H9 (cell line): ENCODE results near the gene ACCSL. TPM values are rescaled to one million over a fixed set of nuclear protein-coding genes. Genes with fewer than 3 reads are reported as not detected.

Experiments
- DNase-seq: peaks from one replicate; pipeline ENCODE4 v3.0.0-alpha.2; 2017
- H2AFZ ChIP-seq: one replicate; pipeline ENCODE4 v1.6.1; 2013; ENCODE audit warnings: mild to moderate bottlenecking, low read length, control low read depth, moderate library complexity
- H2AK5ac ChIP-seq: 2 replicates; pipeline ENCODE4 v1.6.1; 2013; ENCODE audit warnings: low read length, control low read depth, mixed read lengths; ENCODE audit not compliant: insufficient read length
- H2BK120ac ChIP-seq: one replicate; pipeline ENCODE4 v1.6.1; 2013; ENCODE audit warnings: low read depth, mild to moderate bottlenecking, low read length, control low read depth, inconsistent platforms; ENCODE audit not compliant: poor library complexity, severe bottlenecking
- H2BK12ac ChIP-seq: 2 replicates; pipeline ENCODE4 v1.6.1; 2013; ENCODE audit warnings: low read length, control low read depth, mixed read lengths, low read depth; ENCODE audit not compliant: insufficient read length
- H2BK15ac ChIP-seq: 2 replicates; pipeline ENCODE4 v1.6.1; 2013; ENCODE audit warnings: low read depth, low read length, control low read depth
- H2BK20ac ChIP-seq: one replicate; pipeline ENCODE4 v1.6.1; 2013; ENCODE audit warnings: low read depth, mild to moderate bottlenecking, low read length, control low read depth, inconsistent platforms; ENCODE audit not compliant: poor library complexity, severe bottlenecking
- H2BK5ac ChIP-seq: 2 replicates; pipeline ENCODE4 v1.6.1; 2013; ENCODE audit warnings: low read length, control low read depth, mixed read lengths; ENCODE audit not compliant: insufficient read length
- H3K14ac ChIP-seq: 2 replicates; pipeline ENCODE4 v1.6.1; 2013; ENCODE audit warnings: low read length, control low read depth; ENCODE audit not compliant: insufficient read depth
- H3K18ac ChIP-seq: 2 replicates; pipeline ENCODE4 v1.6.1; 2013; ENCODE audit warnings: low read depth, mild to moderate bottlenecking, mixed read lengths, low read length, control low read depth; ENCODE audit not compliant: insufficient read length
- H3K23ac ChIP-seq: 2 replicates; pipeline ENCODE4 v1.6.1; 2013; ENCODE audit warnings: low read length, control low read depth, mixed read lengths, low read depth; ENCODE audit not compliant: insufficient read length
- H3K23me2 ChIP-seq: 2 replicates; pipeline ENCODE4 v1.6.1; 2013; ENCODE audit warnings: low read depth, mild to moderate bottlenecking, mixed read lengths, low read length, control low read depth; ENCODE audit not compliant: insufficient read length, poor library complexity, severe bottlenecking
- H3K27ac ChIP-seq: 2 replicates; pipeline ENCODE4 v1.5.1; 2013; ENCODE audit warnings: low read length, control low read depth, mixed read lengths, low read depth; ENCODE audit not compliant: insufficient read length
- H3K27me3 ChIP-seq: 2 replicates; pipeline ENCODE4 v1.6.1; 2013; ENCODE audit warnings: low read length, control low read depth, inconsistent platforms; ENCODE audit not compliant: insufficient read depth
- H3K4ac ChIP-seq: 2 replicates; pipeline ENCODE4 v1.6.1; 2013; ENCODE audit warnings: low read depth, mild to moderate bottlenecking, control low read depth, inconsistent platforms, low read length, moderate library complexity
- H3K4me1 ChIP-seq: 2 replicates; pipeline ENCODE4 v1.6.1; 2013; ENCODE audit warnings: low read length, control low read depth, inconsistent platforms; ENCODE audit not compliant: insufficient read depth
- H3K4me2 ChIP-seq: 2 replicates; pipeline ENCODE4 v1.6.1; 2013; ENCODE audit warnings: low read length, control low read depth, mixed read lengths; ENCODE audit not compliant: insufficient read length, insufficient read depth
- H3K56ac ChIP-seq: 2 replicates; pipeline ENCODE4 v1.6.1; 2013; ENCODE audit warnings: low read depth, mild to moderate bottlenecking, mixed read lengths, low read length, control low read depth; ENCODE audit not compliant: insufficient read length
- H3K79me1 ChIP-seq: 2 replicates; pipeline ENCODE4 v1.6.1; 2013; ENCODE audit warnings: low read depth, mild to moderate bottlenecking, moderate library complexity, low read length, control low read depth, inconsistent platforms; ENCODE audit not compliant: insufficient read depth, poor library complexity, severe bottlenecking
- H3K79me2 ChIP-seq: 2 replicates; pipeline ENCODE4 v1.6.1; 2013; ENCODE audit warnings: low read length, control low read depth, inconsistent platforms; ENCODE audit not compliant: insufficient read depth
- H3K9ac ChIP-seq: 2 replicates; pipeline ENCODE4 v1.6.1; 2013; ENCODE audit warnings: low read length, control low read depth, mixed read lengths; ENCODE audit not compliant: insufficient read length; ENCODE audit errors: extremely low read depth
- H3K9me3 ChIP-seq: one replicate; pipeline ENCODE4 v1.6.1; 2013; ENCODE audit warnings: low read depth, low read length, inconsistent platforms; ENCODE audit not compliant: control insufficient read depth
- H3T11ph ChIP-seq: one replicate; pipeline ENCODE4 v1.6.1; 2013; ENCODE audit warnings: mild to moderate bottlenecking, low read length, control low read depth, inconsistent platforms
- H4K20me1 ChIP-seq: one replicate; pipeline ENCODE4 v1.6.1; 2013; ENCODE audit not compliant: control insufficient read depth, insufficient read length, insufficient read depth
- H4K5ac ChIP-seq: 2 replicates; pipeline ENCODE4 v1.6.1; 2013; ENCODE audit warnings: low read depth, mild to moderate bottlenecking, mixed read lengths, low read length, control low read depth; ENCODE audit not compliant: insufficient read length
- H4K8ac ChIP-seq: replicated peaks from 2 replicates; pipeline ENCODE4 v1.6.1; 2013; ENCODE audit warnings: low read length, control low read depth, mixed read lengths, low read depth; ENCODE audit not compliant: insufficient read length
- H4K91ac ChIP-seq: 2 replicates; pipeline ENCODE4 v1.6.1; 2013; ENCODE audit warnings: low read depth, mild to moderate bottlenecking, moderate library complexity, mixed read lengths, low read length, control low read depth; ENCODE audit not compliant: insufficient read length
- H3K27ac Mint-ChIP-seq, 3 experiments: 2 replicates in 2 of 3; 3 replicates in 1 of 3; pipeline ENCODE4 v1.8.0; 2020 to 2021; ENCODE audit warnings: mixed read lengths in 3 of 3, mild to moderate bottlenecking in 1 of 3, moderate library complexity in 1 of 3
- H3K27me3 Mint-ChIP-seq: 2 replicates; pipeline ENCODE4 v1.8.0; 2021; ENCODE audit warnings: low read depth, mild to moderate bottlenecking, moderate library complexity, mixed read lengths
- H3K36me3 Mint-ChIP-seq, 3 experiments: 2 replicates in 2 of 3; 3 replicates in 1 of 3; pipeline ENCODE4 v1.8.0; 2020 to 2021; ENCODE audit warnings: low read depth in 3 of 3, mixed read lengths in 3 of 3; ENCODE audit not compliant: insufficient read depth in 1 of 3
- H3K4me1 Mint-ChIP-seq, 2 experiments: 2 replicates each; pipeline ENCODE4 v1.8.0; 2020; ENCODE audit warnings: mixed read lengths in 2 of 2
- H3K4me3 Mint-ChIP-seq, 2 experiments: 2 replicates in 1 of 2; 3 replicates in 1 of 2; pipeline ENCODE4 v1.8.0; 2020 to 2021; ENCODE audit warnings: mild to moderate bottlenecking in 2 of 2, mixed read lengths in 2 of 2, moderate library complexity in 1 of 2
- H3K9me3 Mint-ChIP-seq, 2 experiments: 2 replicates in 1 of 2; 3 replicates in 1 of 2; pipeline ENCODE4 v1.8.0; 2020; ENCODE audit warnings: mild to moderate bottlenecking in 2 of 2, mixed read lengths in 2 of 2, moderate library complexity in 1 of 2
- WGBS: extraction: QIAGEN DNeasy Blood & Tissue Kit; methylation state at CpG from one replicate; pipeline ENCODE4 v1.1.7; 2013; ENCODE audit warnings: missing lambda C conversion rate, low lambda C conversion rate, mixed read lengths; ENCODE audit not compliant: insufficient read length; ENCODE audit errors: extremely low coverage; 5-methylcytosine and 5-hydroxymethylcytosine counted together
- total RNA-seq: library from RNA; stranded (reverse); gene quantifications from 2 replicates; pipeline ENCODE4 v1.2.1, GENCODE V29; 2021
- TF ChIP-seq, protein P1 (sequence below): fragments of 200-600 bp; sonication (generic); conservative IDR thresholded peaks from 3 replicates; pipeline ENCODE4 v1.8.0; 2021; ENCODE audit warnings: antibody characterized with exemption, mild to moderate bottlenecking

The ACCSL gene
- total RNA-seq, 1 experiment from 2014 or later, result not detected

DNA sequence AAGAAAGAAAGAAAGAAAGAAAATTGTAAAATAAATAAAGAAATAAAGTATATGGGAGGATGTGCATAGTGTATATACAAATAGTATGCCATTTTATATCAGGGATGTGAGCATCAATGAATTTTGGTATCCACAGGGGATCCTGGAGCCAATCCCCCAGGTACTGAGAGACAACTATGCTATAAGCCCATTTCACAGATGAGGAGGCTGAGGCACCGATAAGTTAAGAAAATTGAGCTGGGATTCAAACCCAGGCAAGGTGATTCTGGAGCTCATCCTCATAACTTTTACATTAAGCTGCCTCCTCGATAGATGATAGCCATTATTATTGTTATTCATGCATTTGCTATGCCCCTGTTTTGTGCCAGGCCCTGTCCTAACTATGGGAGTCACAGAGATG lies 47.0 kb upstream of the ACCSL start:
- no peak overlapping the region for H4K91ac ChIP-seq
- H2BK120ac ChIP-seq, result no peak overlapping the region
- TF ChIP-seq, protein P1, sequence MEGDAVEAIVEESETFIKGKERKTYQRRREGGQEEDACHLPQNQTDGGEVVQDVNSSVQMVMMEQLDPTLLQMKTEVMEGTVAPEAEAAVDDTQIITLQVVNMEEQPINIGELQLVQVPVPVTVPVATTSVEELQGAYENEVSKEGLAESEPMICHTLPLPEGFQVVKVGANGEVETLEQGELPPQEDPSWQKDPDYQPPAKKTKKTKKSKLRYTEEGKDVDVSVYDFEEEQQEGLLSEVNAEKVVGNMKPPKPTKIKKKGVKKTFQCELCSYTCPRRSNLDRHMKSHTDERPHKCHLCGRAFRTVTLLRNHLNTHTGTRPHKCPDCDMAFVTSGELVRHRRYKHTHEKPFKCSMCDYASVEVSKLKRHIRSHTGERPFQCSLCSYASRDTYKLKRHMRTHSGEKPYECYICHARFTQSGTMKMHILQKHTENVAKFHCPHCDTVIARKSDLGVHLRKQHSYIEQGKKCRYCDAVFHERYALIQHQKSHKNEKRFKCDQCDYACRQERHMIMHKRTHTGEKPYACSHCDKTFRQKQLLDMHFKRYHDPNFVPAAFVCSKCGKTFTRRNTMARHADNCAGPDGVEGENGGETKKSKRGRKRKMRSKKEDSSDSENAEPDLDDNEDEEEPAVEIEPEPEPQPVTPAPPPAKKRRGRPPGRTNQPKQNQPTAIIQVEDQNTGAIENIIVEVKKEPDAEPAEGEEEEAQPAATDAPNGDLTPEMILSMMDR, result no peak
- Mint-ChIP-seq H3K36me3 (no peaks in the 10 kb centered on the region), H3K4me1 (peaks cover 15 to 31% of the 10 kb centered on the region in 2 experiments), H3K9me3 (no peaks in the 10 kb centered on the region), H3K27ac (no peak overlapping the region), H3K27me3 (peaks cover 4% of the 10 kb centered on the region; the same call in 1 of the 2 replicates), H3K4me3 (no peak overlapping the region)
- no peaks in the 10 kb centered on the region for H4K20me1 ChIP-seq
- H3K23me2 ChIP-seq, result no peaks in the 10 kb centered on the region
- H3K9ac ChIP-seq, result no peak overlapping the region
- H3T11ph ChIP-seq, result no peak overlapping the region
- H4K8ac ChIP-seq, result no peak overlapping the region
- no peaks in the 10 kb centered on the region for H3K79me2 ChIP-seq
- H3K4ac ChIP-seq, result no peak overlapping the region
- no peak overlapping the region for H3K23ac ChIP-seq
- no peak overlapping the region for H2BK15ac ChIP-seq
- H2BK5ac ChIP-seq, result no peak overlapping the region
- H3K56ac ChIP-seq, result no peak overlapping the region
- H4K5ac ChIP-seq, result no peak overlapping the region
- no peak overlapping the region for H3K27ac ChIP-seq
- H3K9me3 ChIP-seq, result no peaks in the 10 kb centered on the region
- no peaks in the 10 kb centered on the region for H3K27me3 ChIP-seq
- no peak overlapping the region for H2BK12ac ChIP-seq
- H2AFZ ChIP-seq, result no peak overlapping the region
- no peak overlapping the region for H2AK5ac ChIP-seq
- no CpG with 5 or more reads among the region's 2 CpGs for whole genome bisulfite sequencing
- no peak overlapping the region for H3K4me2 ChIP-seq
- H3K14ac ChIP-seq, result no peak overlapping the region
- H2BK20ac ChIP-seq, result no peak overlapping the region
- no peak overlapping the region for H3K18ac ChIP-seq
- no peaks in the 10 kb centered on the region for H3K79me1 ChIP-seq
- DNase-seq, result no peak
- no peaks in the 10 kb centered on the region; the same call in 1 of the 2 replicates for H3K4me1 ChIP-seq
